Amygdala (tissue), 56 donors: ENCODE results near the gene FAM83G.
"Not testable (repeated sequence)": the region's sequence is repeated elsewhere in the genome, so short reads cannot be mapped to it uniquely, and the experiment has no call there.

Experiments used
- DNase-seq, 56 donors: peaks; one replicate each; lab custom pipeline; 2025; lab: John Stamatoyannopoulos, UW

Gene FAM83G

DNA sequence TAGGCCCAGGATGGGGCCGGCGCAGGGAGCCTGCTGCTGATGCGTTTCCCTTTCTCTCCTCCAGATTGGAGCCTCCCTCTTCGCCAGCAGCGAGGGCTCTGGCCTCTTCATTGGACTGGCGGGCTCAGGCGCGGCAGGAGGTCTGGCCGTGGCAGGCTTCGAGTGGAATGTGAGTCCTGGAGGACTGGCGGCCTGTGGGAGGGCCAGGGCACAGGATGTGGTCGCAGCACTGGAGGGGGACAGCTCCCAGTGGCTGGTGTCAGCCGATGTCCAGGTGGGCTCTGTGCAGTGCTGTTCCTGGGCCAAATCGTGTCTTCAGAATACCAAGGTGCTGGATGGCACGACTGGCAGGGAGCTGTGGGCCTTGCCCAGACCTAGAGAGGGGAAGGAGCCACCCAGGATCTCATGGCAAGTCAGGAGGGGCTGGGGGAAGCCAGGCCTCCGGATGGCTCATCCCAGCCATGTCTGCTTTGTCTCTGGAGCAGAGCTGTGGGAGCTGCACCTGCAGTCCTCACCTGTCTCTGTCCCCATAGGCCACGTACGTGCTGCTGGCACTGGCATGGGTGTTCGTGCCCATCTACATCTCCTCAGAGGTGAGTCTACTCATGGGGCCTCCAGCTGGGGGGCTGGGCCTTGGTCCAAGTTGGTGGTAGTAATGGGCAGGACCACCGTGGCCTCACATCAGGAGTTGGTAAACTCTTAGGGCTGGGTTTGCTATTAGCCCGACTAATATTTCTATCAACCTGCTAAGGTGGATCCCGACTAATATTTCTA is 45.3 kb downstream of the FAM83G start:
- DNase-seq: no peak

- no peak for DNase-seq
These were observed 46.0 kb downstream of the FAM83G start for GRCh38 chr17:18958611-18959010.

DNA sequence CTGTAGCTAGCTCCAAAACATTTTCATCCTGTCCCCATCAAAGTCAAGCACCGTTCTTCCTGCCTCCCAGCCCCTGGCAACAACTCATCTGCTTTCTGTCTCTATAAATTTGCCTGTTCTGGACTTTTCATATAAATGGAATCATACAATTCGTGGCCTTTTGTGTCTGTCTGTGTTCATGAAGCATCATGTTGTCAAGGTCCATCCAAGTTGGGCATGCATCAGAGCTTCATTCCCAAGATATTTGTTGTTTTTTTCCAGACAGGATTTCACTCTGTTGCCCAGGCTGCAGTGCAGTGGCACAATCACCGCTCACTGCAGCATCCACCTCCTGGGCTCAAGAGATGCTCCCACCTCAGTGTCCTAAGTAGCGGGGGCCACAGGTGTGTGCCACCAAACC is 46.7 kb downstream of the FAM83G start:
- no peak for DNase-seq

DNA sequence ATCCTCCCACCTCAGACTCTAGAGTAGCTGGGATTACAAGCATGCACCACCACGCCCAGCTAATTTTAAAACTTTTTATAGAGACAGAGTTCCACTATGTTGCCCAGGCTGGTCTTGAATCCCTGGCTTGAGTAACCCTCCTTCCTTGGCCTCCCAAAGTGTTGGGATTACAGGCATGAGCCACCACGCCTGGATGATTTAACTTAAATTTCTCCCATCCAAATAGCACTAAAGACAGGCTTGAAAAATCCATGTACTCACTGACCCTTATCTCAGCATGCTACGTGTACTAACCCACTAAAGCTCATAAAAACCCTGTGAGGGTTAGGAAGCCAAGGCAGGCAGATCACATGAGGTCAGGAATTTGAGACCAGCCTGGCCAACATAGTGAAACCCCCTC is 48.0 kb downstream of the FAM83G start:
- no peak for DNase-seq

GRCh38 chr17:18956021-18956420 is 48.5 kb downstream of the FAM83G start:
- not testable (repeated sequence) for DNase-seq

DNA sequence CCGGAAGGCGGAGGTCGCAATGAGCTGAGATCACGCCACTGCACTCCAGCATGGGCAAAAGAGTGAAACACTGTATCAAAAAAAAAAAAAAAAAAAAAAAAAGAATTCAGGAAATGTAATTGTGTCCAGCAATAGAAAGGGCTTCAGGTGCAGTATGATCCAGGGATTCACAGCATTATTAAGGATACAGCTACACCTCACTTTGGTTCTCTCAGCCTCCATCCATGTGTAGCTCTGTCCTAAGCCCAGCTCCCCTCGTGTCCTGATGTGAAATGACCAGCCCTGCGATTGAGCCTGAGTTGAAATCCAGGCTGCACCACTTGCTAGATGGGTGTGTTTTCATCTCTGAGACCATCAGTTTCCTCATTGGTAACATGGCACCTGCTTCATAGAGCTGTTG is 49.6 kb downstream of the FAM83G start:
- DNase-seq: no peak

DNA sequence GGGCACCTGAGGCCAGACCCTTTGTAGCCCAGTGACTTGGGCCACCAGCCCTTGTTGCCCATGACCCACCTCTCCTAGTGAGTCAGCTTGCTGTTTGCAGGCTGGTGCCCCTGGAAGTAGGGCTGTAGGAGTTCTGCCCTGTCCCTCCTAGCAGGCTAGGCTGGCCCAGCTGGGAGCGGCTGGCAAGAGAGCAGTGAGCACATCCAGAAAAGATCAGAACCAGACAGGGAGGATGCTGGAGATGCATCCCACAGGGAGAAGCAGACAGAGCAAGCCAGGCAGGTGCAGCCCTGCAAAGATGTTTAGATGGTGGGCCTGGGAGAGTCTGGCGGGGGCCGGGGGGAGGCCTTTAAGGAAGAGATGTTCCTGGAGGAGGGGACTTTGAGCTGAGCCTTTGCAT is 50.2 kb downstream of the FAM83G start:
- DNase-seq: no peak

GRCh38 chr17:18953231-18953728 is 51.3 kb downstream of the FAM83G start:
- DNase-seq: no peak

GRCh38 chr17:18951941-18952842 is 52.4 kb downstream of the FAM83G start, which contains the start of gene SLC5A10:
Gene SLC5A10 (plus strand): TSS chr17:18952165. CDS start chr17:18952206, 41 bp downstream.
- no peak for DNase-seq

DNA sequence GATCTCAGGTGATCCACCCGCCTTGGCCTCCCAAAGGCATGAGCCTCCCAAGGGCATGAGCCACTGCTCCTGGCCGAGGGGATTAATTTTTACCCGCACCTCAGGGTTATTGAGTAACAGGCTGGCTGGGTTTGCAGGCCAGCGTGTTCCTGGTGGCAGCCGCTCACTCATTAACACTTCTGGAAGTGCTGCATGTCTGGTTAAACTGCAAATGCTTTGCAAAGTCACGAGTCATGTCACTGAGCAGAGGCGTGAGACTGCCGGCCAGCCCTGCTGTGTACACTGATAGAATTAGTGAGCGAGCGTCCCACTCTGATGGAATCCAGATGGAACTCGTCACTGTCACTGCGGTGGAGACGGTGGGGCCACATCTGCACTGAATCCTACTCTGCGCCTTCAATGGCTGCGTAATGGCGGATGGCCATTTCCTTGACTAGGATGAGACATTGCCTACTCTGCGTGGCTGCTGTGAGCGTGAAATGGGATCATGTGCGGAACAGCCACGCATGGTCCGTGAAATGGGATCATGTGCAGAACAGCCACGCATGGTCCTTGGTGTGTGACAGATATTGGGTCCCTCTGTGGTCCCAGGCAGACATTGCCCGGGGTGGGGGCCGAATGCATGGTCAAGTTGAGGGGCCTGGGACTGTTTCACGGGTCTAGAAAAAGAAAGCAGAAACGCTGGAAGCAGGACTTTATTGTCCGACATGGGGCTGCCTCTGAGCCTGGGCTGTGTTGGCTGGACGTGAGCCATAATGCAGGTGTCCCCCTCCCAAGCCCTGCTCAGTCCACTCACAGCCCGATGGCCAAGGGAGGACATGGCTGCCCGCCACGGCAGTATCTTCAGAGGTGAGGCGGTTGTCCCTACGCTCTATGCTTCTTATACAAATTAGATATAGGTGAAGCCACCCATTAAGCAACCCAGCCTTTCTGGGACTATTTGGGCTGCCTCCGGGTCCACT is 53.3 kb downstream of the FAM83G start:
- no peak for DNase-seq

GRCh38 chr17:18950346-18950745 is 54.2 kb downstream of the FAM83G start:
- DNase-seq: no peak

DNA sequence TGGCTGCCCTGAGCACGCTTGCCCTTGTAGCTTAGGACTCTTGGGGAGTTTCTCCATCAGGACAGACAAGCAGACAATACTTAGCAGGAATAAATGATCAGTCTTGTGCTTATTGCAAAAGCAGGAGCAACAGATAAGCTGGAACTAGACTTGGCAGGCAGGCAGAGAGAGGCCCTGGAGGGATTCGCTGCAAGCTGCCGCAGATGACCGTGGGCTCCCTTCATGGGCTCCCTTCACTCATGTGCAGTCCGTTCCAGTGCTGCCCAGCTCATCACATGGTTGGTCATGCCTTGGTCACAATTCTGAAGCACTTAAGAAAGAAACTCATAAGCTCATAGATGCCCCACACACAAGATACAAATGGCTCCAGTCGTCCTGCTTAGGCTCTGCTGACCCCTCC is 55.0 kb downstream of the FAM83G start:
- DNase-seq: no peak

DNA sequence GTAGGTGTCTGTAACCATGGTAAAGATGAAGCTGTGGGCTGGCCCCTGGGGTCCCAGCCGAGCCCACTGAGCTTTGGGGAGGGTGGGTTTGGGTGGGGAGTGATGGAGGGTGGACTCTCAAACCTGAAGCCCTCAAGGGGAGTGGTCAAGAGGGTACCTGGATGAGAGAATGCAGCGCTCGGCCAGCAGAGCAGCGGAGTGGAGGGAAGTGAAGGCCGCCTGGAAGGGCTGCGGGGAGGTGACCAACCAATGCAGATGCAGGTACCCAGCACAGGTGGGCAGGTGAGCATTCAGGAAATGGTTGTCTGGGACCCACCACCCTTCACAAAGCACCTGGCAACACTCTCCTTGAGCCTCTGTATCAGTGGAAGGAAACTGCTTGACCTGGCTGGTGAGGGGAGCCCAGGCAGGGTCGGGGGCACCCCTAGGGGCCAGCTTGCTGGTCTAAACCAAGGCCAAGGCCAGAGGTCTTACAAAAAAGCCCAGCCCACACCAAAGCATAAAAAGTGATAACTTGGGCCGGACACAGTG is 56.0 kb downstream of the FAM83G start:
- DNase-seq: no peak

- DNase-seq: no peak
These were observed 56.7 kb downstream of the FAM83G start for GRCh38 chr17:18947866-18948265.

DNA sequence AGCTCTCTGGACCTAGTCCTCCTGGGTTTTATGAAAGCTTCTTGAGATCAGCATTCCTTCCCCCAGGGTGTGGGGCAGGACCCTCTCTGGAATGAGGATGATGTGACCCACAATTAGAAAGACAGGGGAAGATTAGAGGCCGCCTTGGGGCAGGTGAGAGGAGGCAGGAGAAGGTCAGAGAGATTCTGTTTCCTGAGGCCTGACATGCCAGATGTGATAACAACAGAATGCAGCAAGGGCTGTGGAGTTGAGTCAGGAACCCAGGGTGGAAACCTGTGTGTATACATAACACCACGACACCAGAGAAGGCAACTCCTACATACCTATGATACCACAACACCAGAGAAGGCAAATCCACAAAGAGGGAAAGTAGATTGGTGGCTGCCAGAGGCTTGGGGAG is 58.0 kb downstream of the FAM83G start:
- DNase-seq: no peak

GRCh38 chr17:18944646-18945045 is 59.9 kb downstream of the FAM83G start:
- no peak for DNase-seq

DNA sequence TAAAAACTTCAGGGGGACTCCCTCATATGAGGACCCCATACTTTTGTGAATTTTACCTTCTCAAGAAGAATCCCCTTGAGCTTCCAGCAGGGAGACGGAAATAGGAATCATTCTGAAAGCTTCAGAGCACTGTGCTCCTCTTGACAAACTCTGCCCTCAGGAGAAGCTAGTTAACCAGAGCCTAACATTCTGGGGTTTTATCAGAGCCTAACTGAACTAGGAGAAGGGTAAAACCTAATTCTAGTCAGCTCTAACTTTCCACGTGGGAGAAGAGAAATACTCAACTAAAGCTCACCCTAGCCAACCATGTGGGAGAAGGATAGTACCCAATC is 65.9 kb downstream of the FAM83G start:
- no peak for DNase-seq

- DNase-seq: no peak
These were observed 66.4 kb downstream of the FAM83G start for GRCh38 chr17:18937981-18938691.
